H9 (cell line): ENCODE data around the gene FAU. TPM values are rescaled to one million over a fixed set of nuclear protein-coding genes. Genes with fewer than 3 reads are reported as not detected.
A peak's percentile ranks its signal among the peaks of the same experiment; 100 is the strongest.

Source experiments
- DNase-seq: peaks from one replicate; pipeline ENCODE4 v3.0.0-alpha.2; 2017
- H2AFZ ChIP-seq: one replicate; pipeline ENCODE4 v1.6.1; 2013; ENCODE audit warnings: mild to moderate bottlenecking, low read length, control low read depth, moderate library complexity
- H2AK5ac ChIP-seq: 2 replicates; pipeline ENCODE4 v1.6.1; 2013; ENCODE audit warnings: low read length, control low read depth, mixed read lengths; ENCODE audit not compliant: insufficient read length
- H2BK120ac ChIP-seq: one replicate; pipeline ENCODE4 v1.6.1; 2013; ENCODE audit warnings: low read depth, mild to moderate bottlenecking, low read length, control low read depth, inconsistent platforms; ENCODE audit not compliant: poor library complexity, severe bottlenecking
- H2BK12ac ChIP-seq: 2 replicates; pipeline ENCODE4 v1.6.1; 2013; ENCODE audit warnings: low read length, control low read depth, mixed read lengths, low read depth; ENCODE audit not compliant: insufficient read length
- H2BK15ac ChIP-seq: 2 replicates; pipeline ENCODE4 v1.6.1; 2013; ENCODE audit warnings: low read depth, low read length, control low read depth
- H2BK20ac ChIP-seq: one replicate; pipeline ENCODE4 v1.6.1; 2013; ENCODE audit warnings: low read depth, mild to moderate bottlenecking, low read length, control low read depth, inconsistent platforms; ENCODE audit not compliant: poor library complexity, severe bottlenecking
- H2BK5ac ChIP-seq: 2 replicates; pipeline ENCODE4 v1.6.1; 2013; ENCODE audit warnings: low read length, control low read depth, mixed read lengths; ENCODE audit not compliant: insufficient read length
- H3K14ac ChIP-seq: 2 replicates; pipeline ENCODE4 v1.6.1; 2013; ENCODE audit warnings: low read length, control low read depth; ENCODE audit not compliant: insufficient read depth
- H3K18ac ChIP-seq: 2 replicates; pipeline ENCODE4 v1.6.1; 2013; ENCODE audit warnings: low read depth, mild to moderate bottlenecking, mixed read lengths, low read length, control low read depth; ENCODE audit not compliant: insufficient read length
- H3K23ac ChIP-seq: 2 replicates; pipeline ENCODE4 v1.6.1; 2013; ENCODE audit warnings: low read length, control low read depth, mixed read lengths, low read depth; ENCODE audit not compliant: insufficient read length
- H3K23me2 ChIP-seq: 2 replicates; pipeline ENCODE4 v1.6.1; 2013; ENCODE audit warnings: low read depth, mild to moderate bottlenecking, mixed read lengths, low read length, control low read depth; ENCODE audit not compliant: insufficient read length, poor library complexity, severe bottlenecking
- H3K27ac ChIP-seq: 2 replicates; pipeline ENCODE4 v1.5.1; 2013; ENCODE audit warnings: low read length, control low read depth, mixed read lengths, low read depth; ENCODE audit not compliant: insufficient read length
- H3K27me3 ChIP-seq: 2 replicates; pipeline ENCODE4 v1.6.1; 2013; ENCODE audit warnings: low read length, control low read depth, inconsistent platforms; ENCODE audit not compliant: insufficient read depth
- H3K4ac ChIP-seq: 2 replicates; pipeline ENCODE4 v1.6.1; 2013; ENCODE audit warnings: low read depth, mild to moderate bottlenecking, control low read depth, inconsistent platforms, low read length, moderate library complexity
- H3K4me1 ChIP-seq: 2 replicates; pipeline ENCODE4 v1.6.1; 2013; ENCODE audit warnings: low read length, control low read depth, inconsistent platforms; ENCODE audit not compliant: insufficient read depth
- H3K4me2 ChIP-seq: 2 replicates; pipeline ENCODE4 v1.6.1; 2013; ENCODE audit warnings: low read length, control low read depth, mixed read lengths; ENCODE audit not compliant: insufficient read length, insufficient read depth
- H3K56ac ChIP-seq: 2 replicates; pipeline ENCODE4 v1.6.1; 2013; ENCODE audit warnings: low read depth, mild to moderate bottlenecking, mixed read lengths, low read length, control low read depth; ENCODE audit not compliant: insufficient read length
- H3K79me1 ChIP-seq: 2 replicates; pipeline ENCODE4 v1.6.1; 2013; ENCODE audit warnings: low read depth, mild to moderate bottlenecking, moderate library complexity, low read length, control low read depth, inconsistent platforms; ENCODE audit not compliant: insufficient read depth, poor library complexity, severe bottlenecking
- H3K79me2 ChIP-seq: 2 replicates; pipeline ENCODE4 v1.6.1; 2013; ENCODE audit warnings: low read length, control low read depth, inconsistent platforms; ENCODE audit not compliant: insufficient read depth
- H3K9ac ChIP-seq: 2 replicates; pipeline ENCODE4 v1.6.1; 2013; ENCODE audit warnings: low read length, control low read depth, mixed read lengths; ENCODE audit not compliant: insufficient read length; ENCODE audit errors: extremely low read depth
- H3K9me3 ChIP-seq: one replicate; pipeline ENCODE4 v1.6.1; 2013; ENCODE audit warnings: low read depth, low read length, inconsistent platforms; ENCODE audit not compliant: control insufficient read depth
- H3T11ph ChIP-seq: one replicate; pipeline ENCODE4 v1.6.1; 2013; ENCODE audit warnings: mild to moderate bottlenecking, low read length, control low read depth, inconsistent platforms
- H4K20me1 ChIP-seq: one replicate; pipeline ENCODE4 v1.6.1; 2013; ENCODE audit not compliant: control insufficient read depth, insufficient read length, insufficient read depth
- H4K5ac ChIP-seq: 2 replicates; pipeline ENCODE4 v1.6.1; 2013; ENCODE audit warnings: low read depth, mild to moderate bottlenecking, mixed read lengths, low read length, control low read depth; ENCODE audit not compliant: insufficient read length
- H4K8ac ChIP-seq: replicated peaks from 2 replicates; pipeline ENCODE4 v1.6.1; 2013; ENCODE audit warnings: low read length, control low read depth, mixed read lengths, low read depth; ENCODE audit not compliant: insufficient read length
- H4K91ac ChIP-seq: 2 replicates; pipeline ENCODE4 v1.6.1; 2013; ENCODE audit warnings: low read depth, mild to moderate bottlenecking, moderate library complexity, mixed read lengths, low read length, control low read depth; ENCODE audit not compliant: insufficient read length
- H3K27ac Mint-ChIP-seq, 3 experiments: 2 replicates in 2 of 3; 3 replicates in 1 of 3; pipeline ENCODE4 v1.8.0; 2020 to 2021; ENCODE audit warnings: mixed read lengths in 3 of 3, mild to moderate bottlenecking in 1 of 3, moderate library complexity in 1 of 3
- H3K27me3 Mint-ChIP-seq: 2 replicates; pipeline ENCODE4 v1.8.0; 2021; ENCODE audit warnings: low read depth, mild to moderate bottlenecking, moderate library complexity, mixed read lengths
- H3K36me3 Mint-ChIP-seq, 3 experiments: 2 replicates in 2 of 3; 3 replicates in 1 of 3; pipeline ENCODE4 v1.8.0; 2020 to 2021; ENCODE audit warnings: low read depth in 3 of 3, mixed read lengths in 3 of 3; ENCODE audit not compliant: insufficient read depth in 1 of 3
- H3K4me1 Mint-ChIP-seq, 2 experiments: 2 replicates each; pipeline ENCODE4 v1.8.0; 2020; ENCODE audit warnings: mixed read lengths in 2 of 2
- H3K4me3 Mint-ChIP-seq, 2 experiments: 2 replicates in 1 of 2; 3 replicates in 1 of 2; pipeline ENCODE4 v1.8.0; 2020 to 2021; ENCODE audit warnings: mild to moderate bottlenecking in 2 of 2, mixed read lengths in 2 of 2, moderate library complexity in 1 of 2
- H3K9me3 Mint-ChIP-seq, 2 experiments: 2 replicates in 1 of 2; 3 replicates in 1 of 2; pipeline ENCODE4 v1.8.0; 2020; ENCODE audit warnings: mild to moderate bottlenecking in 2 of 2, mixed read lengths in 2 of 2, moderate library complexity in 1 of 2
- WGBS: extraction: QIAGEN DNeasy Blood & Tissue Kit; methylation state at CpG from one replicate; pipeline ENCODE4 v1.1.7; 2013; ENCODE audit warnings: missing lambda C conversion rate, low lambda C conversion rate, mixed read lengths; ENCODE audit not compliant: insufficient read length; ENCODE audit errors: extremely low coverage; 5-methylcytosine and 5-hydroxymethylcytosine counted together
- total RNA-seq: library from RNA; stranded (reverse); gene quantifications from 2 replicates; pipeline ENCODE4 v1.2.1, GENCODE V29; 2021
- TF ChIP-seq, protein P1 (sequence below): fragments of 200-600 bp; sonication (generic); conservative IDR thresholded peaks from 3 replicates; pipeline ENCODE4 v1.8.0; 2021; ENCODE audit warnings: antibody characterized with exemption, mild to moderate bottlenecking

The FAU gene
- total RNA-seq, 1 experiment from 2014 or later: 898 TPM

DNA sequence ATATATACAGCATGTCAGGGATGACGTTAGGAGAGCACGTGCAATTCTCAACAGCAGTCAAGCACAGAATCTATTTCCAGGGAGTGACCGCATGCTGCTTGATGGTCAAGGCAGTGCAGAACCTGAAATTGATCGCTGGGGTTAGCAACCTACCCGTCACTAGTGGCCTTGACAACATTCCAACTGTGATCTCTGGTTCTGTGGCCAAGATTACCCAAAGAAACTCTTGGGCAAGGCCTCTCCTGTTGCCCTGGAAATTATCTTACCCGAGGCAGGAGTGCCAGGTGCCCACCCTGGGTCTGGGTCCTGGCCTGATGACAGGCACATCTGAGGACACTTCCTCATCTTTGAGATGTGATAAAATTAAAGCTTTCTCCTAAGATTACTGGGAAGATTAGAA is 8.1 kb downstream of the FAU start:
- Histone ChIP-seq H3K4me1 (no peaks in the 10 kb centered on the region), H2BK15ac (no peak overlapping the region), H3K79me1 (no peaks in the 10 kb centered on the region), H3K9ac (no peak overlapping the region), H3K23ac (no peak overlapping the region), H2BK20ac (no peak overlapping the region), H3K18ac (no peak overlapping the region), H2BK120ac (no peak overlapping the region), H2AK5ac (no peak overlapping the region), H2AFZ (no peak overlapping the region), H2BK12ac (no peak overlapping the region), H3K27ac (no peak overlapping the region), H3K56ac (no peak overlapping the region), H2BK5ac (no peak overlapping the region), H3K9me3 (no peaks in the 10 kb centered on the region), H3T11ph (no peak overlapping the region), H4K5ac (no peak overlapping the region), H3K23me2 (peaks cover 18% of the 10 kb centered on the region), H3K79me2 (no peaks in the 10 kb centered on the region), H4K20me1 (no peaks in the 10 kb centered on the region), H3K27me3 (no peaks in the 10 kb centered on the region), H3K4me2 (no peak overlapping the region), H4K91ac (no peak overlapping the region), H3K14ac (no peak overlapping the region), H3K4ac (no peak overlapping the region), H4K8ac (no peak overlapping the region)
- no peaks in the 10 kb centered on the region for H3K9me3 Mint-ChIP-seq
- 0 out of 7 replicates have a peak overlapping the region, but pooled peaks of 1 of the 3 experiments have one; percentile 17 for H3K27ac Mint-ChIP-seq
- peaks cover 7 to 34% (median 33%) of the 10 kb centered on the region in 3 experiments for H3K36me3 Mint-ChIP-seq
- H3K4me1 Mint-ChIP-seq: peaks cover 17 to 25% of the 10 kb centered on the region in 2 experiments
- H3K4me3 Mint-ChIP-seq: peak overlapping the region; percentile 11 to 99; a peak in 4 of 5 replicates
- TF ChIP-seq, protein P1, sequence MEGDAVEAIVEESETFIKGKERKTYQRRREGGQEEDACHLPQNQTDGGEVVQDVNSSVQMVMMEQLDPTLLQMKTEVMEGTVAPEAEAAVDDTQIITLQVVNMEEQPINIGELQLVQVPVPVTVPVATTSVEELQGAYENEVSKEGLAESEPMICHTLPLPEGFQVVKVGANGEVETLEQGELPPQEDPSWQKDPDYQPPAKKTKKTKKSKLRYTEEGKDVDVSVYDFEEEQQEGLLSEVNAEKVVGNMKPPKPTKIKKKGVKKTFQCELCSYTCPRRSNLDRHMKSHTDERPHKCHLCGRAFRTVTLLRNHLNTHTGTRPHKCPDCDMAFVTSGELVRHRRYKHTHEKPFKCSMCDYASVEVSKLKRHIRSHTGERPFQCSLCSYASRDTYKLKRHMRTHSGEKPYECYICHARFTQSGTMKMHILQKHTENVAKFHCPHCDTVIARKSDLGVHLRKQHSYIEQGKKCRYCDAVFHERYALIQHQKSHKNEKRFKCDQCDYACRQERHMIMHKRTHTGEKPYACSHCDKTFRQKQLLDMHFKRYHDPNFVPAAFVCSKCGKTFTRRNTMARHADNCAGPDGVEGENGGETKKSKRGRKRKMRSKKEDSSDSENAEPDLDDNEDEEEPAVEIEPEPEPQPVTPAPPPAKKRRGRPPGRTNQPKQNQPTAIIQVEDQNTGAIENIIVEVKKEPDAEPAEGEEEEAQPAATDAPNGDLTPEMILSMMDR: no peak
- no CpG with 5 or more reads among the region's 6 CpGs for WGBS
- peaks cover 1% of the 10 kb centered on the region; the same call in 1 of the 2 replicates for H3K27me3 Mint-ChIP-seq
- DNase-seq: no peak
